Retinal pigment epithelial cell (primary cell): Measurements from ENCODE around the gene ARHGAP18.

ENCODE experiments used
- DNase-seq: peaks from one replicate; pipeline ENCODE4 v3.0.0-alpha.2; 2010; ENCODE audit warnings: low read depth
- H3K4me3 ChIP-seq: 2 replicates; pipeline ENCODE4 v1.5.1; 2011; ENCODE audit warnings: mild to moderate bottlenecking, low read length, control low read depth, moderate library complexity
- CTCF ChIP-seq: conservative IDR thresholded peaks from 2 replicates; pipeline ENCODE4 v1.5.1; 2011; ENCODE audit warnings: low read depth, low read length, control low read depth, inconsistent platforms

Gene ARHGAP18

DNA sequence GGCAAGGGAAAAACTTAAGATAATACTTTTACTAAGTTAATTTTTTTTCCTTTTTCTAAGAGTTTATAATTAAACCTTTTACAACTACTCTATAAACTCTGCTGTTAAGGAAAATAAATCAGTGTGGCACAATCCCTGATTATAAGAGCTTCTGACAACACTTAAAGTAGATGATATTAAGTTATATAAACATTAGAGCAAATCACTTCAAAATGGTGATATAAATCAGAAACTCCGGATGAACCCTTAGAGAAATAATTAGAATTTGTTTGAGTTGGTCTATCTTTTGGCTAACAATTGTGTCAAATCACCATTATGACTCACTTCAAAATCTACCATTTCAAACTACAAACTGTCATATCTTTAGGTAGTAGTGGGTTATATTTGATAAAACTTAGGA, 104.9 kb downstream of the ARHGAP18 start:
- H3K4me3 ChIP-seq = no peak overlapping the region
- no peak for DNase-seq
- TF ChIP-seq CTCF = no peak

GRCh38 chr6:129604321-129604720, 105.7 kb downstream of the ARHGAP18 start:
- no peak for TF ChIP-seq CTCF
- H3K4me3 ChIP-seq = no peak overlapping the region
- no peak for DNase-seq

- no peak overlapping the region for H3K4me3 ChIP-seq
- no peak for TF ChIP-seq CTCF
- DNase-seq = no peak
Observed at GRCh38 chr6:129603741-129604140, 106.2 kb downstream of the ARHGAP18 start.

- no peak for DNase-seq
- no peak overlapping the region for H3K4me3 ChIP-seq
- no peak for TF ChIP-seq CTCF
Observed at GRCh38 chr6:129601323-129601722, 108.7 kb downstream of the ARHGAP18 start.

GRCh38 chr6:129599467-129599866, 110.5 kb downstream of the ARHGAP18 start:
- no peak for DNase-seq
- no peak overlapping the region for H3K4me3 ChIP-seq
- no peak for TF ChIP-seq CTCF

GRCh38 chr6:129598244-129599187, 111.5 kb downstream of the ARHGAP18 start:
- peak; percentile 65 for TF ChIP-seq CTCF
- no peak overlapping the region for H3K4me3 ChIP-seq
- DNase-seq = peak; percentile 37
